Stimulated activated CD8-positive, alpha-beta memory T cell treated with anti-CD3 and anti-CD28 coated beads, Interleukin-7, amount 100 ng/mL, for 48 hours (primary cell): ENCODE measurements around the gene VASN.

ENCODE experiments used
- DNase-seq, 2 donors: peaks; one replicate each; pipeline ENCODE4 v3.0.0-alpha.2; 2020; ENCODE audit warnings: low read depth in 1 of 2; ENCODE audit errors: extremely low read depth in 1 of 2

VASN gene

GRCh38 chr16:4416200-4417032, 44.8 kb downstream of the VASN start, which contains the start of gene CORO7:
Gene CORO7, minus strand, starts transcription at chr16:4416596. Its CDS starts 78 bp downstream, at chr16:4416518.
- peak; percentile 96 for DNase-seq

GRCh38 chr16:4419402-4419959, 47.8 kb downstream of the VASN start:
- no peak for DNase-seq

GRCh38 chr16:4420505-4421105, 49.0 kb downstream of the VASN start:
- no peak for DNase-seq

GRCh38 chr16:4425378-4426020, 53.9 kb downstream of the VASN start, which contains the start of gene DNAJA3:
Gene DNAJA3, plus strand, starts transcription at chr16:4425868. Its CDS starts 14 bp downstream, at chr16:4425882.
- DNase-seq = peak; percentile 85 to 86

GRCh38 chr16:4426021-4426684, 54.5 kb downstream of the VASN start:
- DNase-seq = no peak

- DNase-seq = no peak
Observed at GRCh38 chr16:4426722-4427372, 55.2 kb downstream of the VASN start.

GRCh38 chr16:4428500-4428899, 56.9 kb downstream of the VASN start:
- no peak for DNase-seq

- DNase-seq = no peak
Observed at GRCh38 chr16:4431023-4431422, 59.4 kb downstream of the VASN start.
